ENCODE data around the gene LAMC3. TPM values are rescaled to one million over a fixed set of nuclear protein-coding genes. Genes with fewer than 3 reads are reported as not detected.
"Not testable (repeated sequence)": the region's sequence is repeated elsewhere in the genome, so short reads cannot be mapped to it uniquely, and the experiment has no call there.

The LAMC3 gene
- total RNA-seq, 3 donors from 2014 or later: 0.58 to 0.73 (median 0.69) TPM

DNA sequence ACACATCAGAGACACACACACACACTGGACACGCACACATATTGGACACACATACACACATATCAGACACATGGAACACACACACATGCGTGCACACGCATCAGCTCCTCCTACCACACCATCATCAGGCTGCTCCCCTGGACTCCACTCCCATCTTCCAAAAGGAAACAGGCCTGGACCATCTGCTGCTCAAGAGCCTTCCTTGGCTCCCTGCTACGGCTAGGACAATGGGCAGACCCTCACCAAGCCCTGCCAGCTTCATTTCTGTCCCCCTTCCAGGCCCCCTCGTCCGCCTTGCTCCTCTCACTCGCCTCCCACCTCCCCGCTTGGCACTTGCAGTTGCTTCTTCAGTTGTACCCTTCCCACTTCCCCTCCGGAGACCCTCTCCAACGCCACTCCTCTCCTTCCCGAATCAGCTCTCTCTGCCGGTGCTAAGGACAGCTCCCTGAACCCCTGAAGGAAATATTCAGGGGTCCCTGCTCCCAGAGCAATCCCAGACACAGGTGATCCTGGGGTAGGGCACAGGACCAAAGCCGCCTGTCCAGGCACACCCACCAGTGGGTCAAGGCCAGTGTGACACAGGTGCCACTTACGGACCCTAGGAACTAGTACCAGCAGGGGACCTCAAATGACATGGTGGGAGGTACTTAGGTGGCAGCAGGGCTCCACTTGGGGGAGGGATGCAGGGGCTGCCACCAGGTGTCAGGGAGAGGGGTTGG is 12.1 kb upstream of the LAMC3 start:
- Histone ChIP-seq H3K9me3 (no peaks in the 10 kb centered on the region), H3K36me3 (ENCODE audit: low read depth) (no peaks in the 10 kb centered on the region), H3K4me3 (no peak overlapping the region), H3K4me1 (ENCODE audit: low read depth) (no peaks in the 10 kb centered on the region)
- DNase-seq: no peak
- TF ChIP-seq, protein P1, sequence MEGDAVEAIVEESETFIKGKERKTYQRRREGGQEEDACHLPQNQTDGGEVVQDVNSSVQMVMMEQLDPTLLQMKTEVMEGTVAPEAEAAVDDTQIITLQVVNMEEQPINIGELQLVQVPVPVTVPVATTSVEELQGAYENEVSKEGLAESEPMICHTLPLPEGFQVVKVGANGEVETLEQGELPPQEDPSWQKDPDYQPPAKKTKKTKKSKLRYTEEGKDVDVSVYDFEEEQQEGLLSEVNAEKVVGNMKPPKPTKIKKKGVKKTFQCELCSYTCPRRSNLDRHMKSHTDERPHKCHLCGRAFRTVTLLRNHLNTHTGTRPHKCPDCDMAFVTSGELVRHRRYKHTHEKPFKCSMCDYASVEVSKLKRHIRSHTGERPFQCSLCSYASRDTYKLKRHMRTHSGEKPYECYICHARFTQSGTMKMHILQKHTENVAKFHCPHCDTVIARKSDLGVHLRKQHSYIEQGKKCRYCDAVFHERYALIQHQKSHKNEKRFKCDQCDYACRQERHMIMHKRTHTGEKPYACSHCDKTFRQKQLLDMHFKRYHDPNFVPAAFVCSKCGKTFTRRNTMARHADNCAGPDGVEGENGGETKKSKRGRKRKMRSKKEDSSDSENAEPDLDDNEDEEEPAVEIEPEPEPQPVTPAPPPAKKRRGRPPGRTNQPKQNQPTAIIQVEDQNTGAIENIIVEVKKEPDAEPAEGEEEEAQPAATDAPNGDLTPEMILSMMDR (IDR thresholded peaks at IDR 0.05): no peak
- no peak for ATAC-seq
- intact Hi-C loops (cut with DNase I, micrococcal nuclease): no loop called here

DNA sequence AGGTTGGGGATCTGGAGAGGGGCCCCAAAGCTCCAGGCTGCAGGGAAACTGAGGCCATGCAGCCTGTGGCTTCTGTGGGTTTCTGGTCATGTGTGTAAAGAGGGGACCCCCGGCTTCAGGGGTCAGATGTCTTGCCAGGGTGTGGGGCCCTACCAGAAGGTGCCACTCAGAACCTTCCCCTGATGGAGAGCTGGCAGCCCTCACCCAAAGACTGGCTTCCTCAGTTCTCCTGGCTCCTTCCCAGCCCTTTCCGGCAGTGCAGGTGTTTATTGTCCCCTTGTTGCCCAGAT is 11.6 kb upstream of the LAMC3 start:
- Histone ChIP-seq H3K4me1 (ENCODE audit: low read depth) (no peaks in the 10 kb centered on the region), H3K36me3 (ENCODE audit: low read depth) (no peaks in the 10 kb centered on the region), H3K4me3 (no peak overlapping the region), H3K9me3 (no peaks in the 10 kb centered on the region)
- peak in 1 of 3 donors; percentile 6 for DNase-seq
- TF ChIP-seq, protein P1 (IDR thresholded peaks at IDR 0.05): no peak
- no peak for ATAC-seq
- intact Hi-C loops (cut with DNase I, micrococcal nuclease): no loop called here

DNA sequence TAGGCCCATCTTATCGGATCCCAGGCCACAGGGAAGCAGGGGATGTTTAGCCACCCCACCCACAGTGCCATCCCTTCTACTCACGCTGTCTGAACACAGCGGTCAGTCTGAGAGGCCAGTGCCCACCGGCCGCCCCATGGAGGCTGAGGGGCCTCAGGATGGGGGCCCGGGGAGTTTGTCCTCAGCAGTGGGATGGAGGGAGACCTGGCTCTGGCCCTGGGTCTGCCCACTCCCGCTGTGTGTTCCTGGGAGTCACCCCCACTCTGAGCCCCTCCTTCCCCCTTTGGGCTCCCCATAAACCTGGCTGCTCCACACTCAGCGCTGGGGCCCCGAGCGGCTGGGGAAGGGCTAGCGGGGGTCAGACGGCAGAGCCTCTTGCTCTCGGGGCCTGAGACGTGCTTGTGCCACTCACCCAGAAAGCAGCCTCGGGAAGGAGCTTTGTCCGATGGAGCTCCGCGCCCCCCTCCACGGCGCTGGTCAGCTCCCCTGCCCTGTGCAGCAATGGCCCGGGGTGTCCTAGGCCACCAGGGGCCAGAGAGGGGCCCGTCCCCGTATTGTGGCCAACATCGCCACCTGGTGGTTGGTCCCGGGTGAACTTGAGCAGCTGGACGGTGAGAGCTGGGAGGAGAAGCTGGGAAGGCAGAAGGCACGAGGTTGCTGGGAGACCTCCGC is 10.9 kb upstream of the LAMC3 start:
- ATAC-seq (peak; percentile 89), DNase-seq (peak; percentile 67 to 81 (median 80))
- Histone ChIP-seq H3K4me1 (ENCODE audit: low read depth) (no peaks in the 10 kb centered on the region), H3K9me3 (no peaks in the 10 kb centered on the region), H3K4me3 (no peak overlapping the region), H3K36me3 (ENCODE audit: low read depth) (no peaks in the 10 kb centered on the region)
- intact Hi-C loops (cut with DNase I, micrococcal nuclease): no loop called here
- TF ChIP-seq, protein P1 (IDR thresholded peaks at IDR 0.05): no peak

DNA sequence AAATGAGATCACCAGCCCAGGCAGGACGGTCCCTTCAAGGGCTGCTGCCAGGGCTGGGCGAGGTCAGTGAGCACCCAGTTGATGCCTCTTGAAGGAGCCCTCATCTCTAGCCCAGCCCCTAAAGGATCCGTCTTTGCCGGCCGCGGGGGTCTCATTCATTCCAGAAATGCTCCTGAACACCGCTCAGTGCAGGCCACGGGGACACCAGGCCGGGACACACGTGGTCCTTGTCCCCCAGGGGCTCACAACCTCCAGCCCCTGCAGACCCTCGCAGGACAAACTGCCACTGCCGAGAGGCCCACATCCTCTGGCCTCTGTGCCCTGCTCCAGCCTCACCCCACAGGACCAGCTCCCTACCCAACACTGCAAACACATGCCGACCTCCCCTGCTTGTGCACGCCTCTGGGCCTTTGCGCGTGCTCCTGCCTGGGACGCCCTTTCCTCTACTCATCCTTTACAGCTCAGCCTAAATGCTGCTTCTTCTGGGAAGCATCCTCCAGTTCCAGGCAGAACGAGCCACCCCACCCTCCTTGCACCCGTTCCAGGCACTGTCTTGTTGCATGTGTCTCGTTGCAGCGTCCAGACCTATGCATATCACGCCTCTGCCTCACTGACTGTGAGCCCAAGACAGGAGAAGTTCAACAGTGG is 10.3 kb upstream of the LAMC3 start:
- ATAC-seq (peak; percentile 11), DNase-seq (no peak)
- TF ChIP-seq, protein P1 (IDR thresholded peaks at IDR 0.05): no peak
- Histone ChIP-seq H3K36me3 (ENCODE audit: low read depth) (no peaks in the 10 kb centered on the region), H3K4me1 (ENCODE audit: low read depth) (no peaks in the 10 kb centered on the region), H3K4me3 (no peak overlapping the region), H3K9me3 (no peaks in the 10 kb centered on the region)
- intact Hi-C loops (cut with DNase I, micrococcal nuclease): no loop called here

DNA sequence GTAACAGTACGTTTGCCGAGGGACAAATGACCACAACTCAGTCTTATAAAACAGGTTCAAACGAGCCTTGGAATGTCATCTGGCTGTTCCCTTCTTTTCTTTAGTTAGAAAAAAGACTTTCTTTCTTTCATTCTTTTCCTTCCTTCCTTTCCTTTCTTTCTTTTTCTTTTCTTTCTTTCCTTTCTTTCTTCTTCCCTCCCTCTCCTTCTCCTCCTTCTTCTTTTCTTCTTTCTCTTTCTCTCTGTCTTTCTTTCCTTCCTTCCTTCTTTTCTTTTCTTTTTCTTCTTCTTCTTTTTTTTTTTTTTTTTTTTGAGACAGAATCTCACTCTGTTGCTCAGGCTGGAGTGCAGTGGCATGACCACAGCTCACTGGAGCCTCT is 9.7 kb upstream of the LAMC3 start:
- intact Hi-C loops (cut with DNase I, micrococcal nuclease): no loop called here
- Histone ChIP-seq H3K9me3 (no peaks in the 10 kb centered on the region), H3K4me3 (no peak overlapping the region), H3K36me3 (ENCODE audit: low read depth) (no peaks in the 10 kb centered on the region), H3K4me1 (ENCODE audit: low read depth) (no peaks in the 10 kb centered on the region)
- ATAC-seq (no peak), DNase-seq (no peak)
- TF ChIP-seq, protein P1 (IDR thresholded peaks at IDR 0.05): no peak

DNA sequence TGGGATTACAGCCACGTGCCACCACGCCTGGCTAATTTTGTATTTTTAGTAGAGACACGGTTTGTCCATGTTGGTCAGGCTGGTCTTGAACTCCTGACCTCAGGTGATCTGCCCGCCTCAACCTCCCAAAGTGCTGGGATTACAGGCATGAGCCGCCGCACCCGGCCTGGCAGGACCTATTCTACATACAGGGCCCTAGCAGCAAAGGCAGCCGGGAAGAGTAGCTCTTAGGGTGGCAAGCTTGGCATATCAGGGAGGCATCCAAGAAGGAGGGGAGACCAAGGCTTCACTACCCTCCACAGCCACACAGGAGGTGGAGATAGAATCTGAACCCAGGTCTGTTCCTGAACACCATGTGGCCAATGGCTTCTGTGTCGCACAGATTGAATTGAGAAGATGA is 8.4 kb upstream of the LAMC3 start:
- intact Hi-C loops (cut with DNase I, micrococcal nuclease); ATAC-seq; H3K36me3 ChIP-seq (ENCODE audit: low read depth); H3K9me3 ChIP-seq; H3K4me3 ChIP-seq; H3K4me1 ChIP-seq (ENCODE audit: low read depth): not testable (repeated sequence)
- DNase-seq: peak in 1 of 3 donors; percentile 17

Measured in mucosa of descending colon (tissue), 3 donors.